ENCODE results near the gene CMPK2.
"Not testable (repeated sequence)": the region's sequence is repeated elsewhere in the genome, so short reads cannot be mapped to it uniquely, and the experiment has no call there.

DNA sequence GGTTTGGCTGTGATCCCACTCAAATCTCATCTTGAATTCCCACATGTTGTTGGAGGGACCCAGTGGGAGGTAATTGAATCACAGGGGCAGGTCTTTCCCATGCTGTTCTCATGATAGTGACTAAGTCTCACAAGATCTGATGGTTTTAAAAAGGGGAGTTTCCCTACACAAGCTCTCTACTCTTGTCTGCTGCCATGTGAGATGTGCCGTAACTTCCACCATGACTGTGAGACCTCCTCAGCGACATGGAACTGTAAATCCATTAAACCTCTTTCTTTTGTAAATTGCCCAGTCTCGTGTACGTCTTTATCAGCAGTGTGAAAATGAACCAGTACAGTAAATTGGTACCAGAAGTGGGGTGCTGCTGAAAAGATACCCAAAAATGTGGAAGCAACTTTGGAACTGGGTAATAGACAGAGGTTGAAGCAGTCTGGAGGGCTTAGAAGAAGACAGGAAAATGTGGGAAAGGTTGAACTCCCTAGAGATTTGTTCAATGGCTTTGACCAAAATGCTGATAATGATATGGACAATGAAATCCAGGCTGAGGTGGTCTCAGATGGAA is 7.2 kb downstream of the CMPK2 start:
- TF ChIP-seq, protein P1, sequence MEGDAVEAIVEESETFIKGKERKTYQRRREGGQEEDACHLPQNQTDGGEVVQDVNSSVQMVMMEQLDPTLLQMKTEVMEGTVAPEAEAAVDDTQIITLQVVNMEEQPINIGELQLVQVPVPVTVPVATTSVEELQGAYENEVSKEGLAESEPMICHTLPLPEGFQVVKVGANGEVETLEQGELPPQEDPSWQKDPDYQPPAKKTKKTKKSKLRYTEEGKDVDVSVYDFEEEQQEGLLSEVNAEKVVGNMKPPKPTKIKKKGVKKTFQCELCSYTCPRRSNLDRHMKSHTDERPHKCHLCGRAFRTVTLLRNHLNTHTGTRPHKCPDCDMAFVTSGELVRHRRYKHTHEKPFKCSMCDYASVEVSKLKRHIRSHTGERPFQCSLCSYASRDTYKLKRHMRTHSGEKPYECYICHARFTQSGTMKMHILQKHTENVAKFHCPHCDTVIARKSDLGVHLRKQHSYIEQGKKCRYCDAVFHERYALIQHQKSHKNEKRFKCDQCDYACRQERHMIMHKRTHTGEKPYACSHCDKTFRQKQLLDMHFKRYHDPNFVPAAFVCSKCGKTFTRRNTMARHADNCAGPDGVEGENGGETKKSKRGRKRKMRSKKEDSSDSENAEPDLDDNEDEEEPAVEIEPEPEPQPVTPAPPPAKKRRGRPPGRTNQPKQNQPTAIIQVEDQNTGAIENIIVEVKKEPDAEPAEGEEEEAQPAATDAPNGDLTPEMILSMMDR (IDR thresholded peaks at IDR 0.05), result not testable (repeated sequence)
- not testable (repeated sequence) for TF ChIP-seq EP300 (IDR thresholded peaks at IDR 0.05; ENCODE audit: low read depth); POLR2A (IDR thresholded peaks at IDR 0.05); POLR2AphosphoS5 (IDR thresholded peaks at IDR 0.05)
